HepG2 (cell line): ENCODE measurements around the gene NATD1. TPM values are rescaled to one million over a fixed set of nuclear protein-coding genes. Genes with fewer than 3 reads are reported as not detected.

Source experiments
- CTCF ChIP-seq: sonication (generic); formaldehyde crosslinking; IDR thresholded peaks from 2 replicates; pipeline ENCODE4 v1.5.0; 2020; ENCODE audit warnings: mild to moderate bottlenecking, missing genetic modification reagents, moderate library complexity
- JARID2 ChIP-seq: sonication (generic); formaldehyde crosslinking; IDR thresholded peaks from 2 replicates; pipeline ENCODE4 v1.8.1; 2023; ENCODE audit warnings: missing genetic modification reagents, inconsistent platforms; ENCODE audit not compliant: insufficient replicate concordance
- KAT8 ChIP-seq: IDR thresholded peaks from 2 replicates; pipeline ENCODE4 v1.6.1; 2016; ENCODE audit warnings: missing genetic modification reagents, missing compliant biosample characterization
- MAZ ChIP-seq, 2 experiments: sonication (generic) in 1 of 2; formaldehyde crosslinking in 1 of 2; IDR thresholded peaks; 2 replicates each; pipeline versions ENCODE4 v1.5.0 to v1.6.1; 2012 to 2020; ENCODE audit warnings: low read depth in 2 of 2, mild to moderate bottlenecking in 2 of 2, borderline replicate concordance in 1 of 2, improper control_type of control experiment in 1 of 2, low read length in 1 of 2, missing genetic modification reagents in 1 of 2, moderate library complexity in 1 of 2
- MXD4 ChIP-seq: IDR thresholded peaks from 2 replicates; pipeline ENCODE4 v1.6.1; 2016; ENCODE audit warnings: mild to moderate bottlenecking, missing biosample characterization, missing genetic modification reagents
- PHF5A ChIP-seq: IDR thresholded peaks from one replicate; pipeline ENCODE4 v1.6.1; 2018; ENCODE audit warnings: low read depth, missing genetic modification reagents; ENCODE audit not compliant: unreplicated experiment
- RBAK ChIP-seq: sonication (generic); formaldehyde crosslinking; IDR thresholded peaks from 2 replicates; pipeline ENCODE4 v1.5.1; 2020; ENCODE audit warnings: mild to moderate bottlenecking, missing genetic modification reagents
- SP2 ChIP-seq: sonication (generic); formaldehyde crosslinking; IDR thresholded peaks from 2 replicates; pipeline ENCODE4 v1.5.1; 2020; ENCODE audit warnings: mild to moderate bottlenecking, missing genetic modification reagents
- ZNF331 ChIP-seq: sonication (generic); formaldehyde crosslinking; IDR thresholded peaks from 2 replicates; pipeline ENCODE4 v1.4.0; 2020; ENCODE audit warnings: missing genetic modification reagents
- ZNF567 ChIP-seq: sonication (generic); formaldehyde crosslinking; IDR thresholded peaks from 2 replicates; pipeline ENCODE4 v1.8.1; 2023; ENCODE audit warnings: mild to moderate bottlenecking, missing genetic modification reagents, borderline replicate concordance
- ZNF713 ChIP-seq: sonication (generic); formaldehyde crosslinking; IDR thresholded peaks from 2 replicates; pipeline ENCODE4 v1.4.0; 2020; ENCODE audit warnings: mild to moderate bottlenecking, missing genetic modification reagents
- ZSCAN21 ChIP-seq: sonication (generic); formaldehyde crosslinking; IDR thresholded peaks from 2 replicates; pipeline ENCODE4 v1.8.0; 2022; ENCODE audit warnings: mild to moderate bottlenecking, missing genetic modification reagents, moderate library complexity, borderline replicate concordance
- polyA plus RNA-seq, 8 experiments: library from polyadenylated mRNA; depleted of rRNA in 3 of 8; stranded (reverse) in 7 of 8; unstranded in 1 of 8; fragments of >200 nt; fragmentation: Illumina TruSeq in 4 of 8; extraction: Trizol in 4 of 8; gene quantifications; 2 replicates each; pipeline versions ENCODE4 v1.2.1 to v1.2.3, GENCODE V29; 2011 to 2016; ENCODE audit warnings: low read depth in 4 of 8, missing spikeins in 1 of 8, mixed read lengths in 1 of 8; ENCODE audit not compliant: insufficient read depth in 1 of 8
- total RNA-seq, 5 experiments: library from RNA; depleted of rRNA; stranded (reverse); fragments of >200 nt; fragmentation: Illumina TruSeq; extraction: Trizol; gene quantifications; 2 replicates each; pipeline ENCODE4 v1.2.3, GENCODE V29; 2016; ENCODE audit warnings: low read depth in 1 of 5
- TF ChIP-seq, protein P1 (sequence below): sonication (generic); formaldehyde crosslinking; IDR thresholded peaks from 2 replicates; pipeline ENCODE4 v1.8.1; 2022; ENCODE audit warnings: low read depth, mild to moderate bottlenecking, missing genetic modification reagents
- TF ChIP-seq, protein P2 (sequence below): sonication (generic); IDR thresholded peaks from 2 replicates; pipeline ENCODE4 v1.6.1; 2016; ENCODE audit warnings: low read depth, borderline replicate concordance
- TF ChIP-seq, protein P3 (sequence below): sonication (generic); formaldehyde crosslinking; IDR thresholded peaks from 2 replicates; pipeline ENCODE4 v1.4.0; 2020; ENCODE audit warnings: missing genetic modification reagents

Gene NATD1
- total and polyA plus RNA-seq, 2 of the 13 experiments (the other 11 are each of a cell fraction or from before 2014, with no cell fraction given), result 0.31 to 2.3 TPM

- TF ChIP-seq, protein P1, sequence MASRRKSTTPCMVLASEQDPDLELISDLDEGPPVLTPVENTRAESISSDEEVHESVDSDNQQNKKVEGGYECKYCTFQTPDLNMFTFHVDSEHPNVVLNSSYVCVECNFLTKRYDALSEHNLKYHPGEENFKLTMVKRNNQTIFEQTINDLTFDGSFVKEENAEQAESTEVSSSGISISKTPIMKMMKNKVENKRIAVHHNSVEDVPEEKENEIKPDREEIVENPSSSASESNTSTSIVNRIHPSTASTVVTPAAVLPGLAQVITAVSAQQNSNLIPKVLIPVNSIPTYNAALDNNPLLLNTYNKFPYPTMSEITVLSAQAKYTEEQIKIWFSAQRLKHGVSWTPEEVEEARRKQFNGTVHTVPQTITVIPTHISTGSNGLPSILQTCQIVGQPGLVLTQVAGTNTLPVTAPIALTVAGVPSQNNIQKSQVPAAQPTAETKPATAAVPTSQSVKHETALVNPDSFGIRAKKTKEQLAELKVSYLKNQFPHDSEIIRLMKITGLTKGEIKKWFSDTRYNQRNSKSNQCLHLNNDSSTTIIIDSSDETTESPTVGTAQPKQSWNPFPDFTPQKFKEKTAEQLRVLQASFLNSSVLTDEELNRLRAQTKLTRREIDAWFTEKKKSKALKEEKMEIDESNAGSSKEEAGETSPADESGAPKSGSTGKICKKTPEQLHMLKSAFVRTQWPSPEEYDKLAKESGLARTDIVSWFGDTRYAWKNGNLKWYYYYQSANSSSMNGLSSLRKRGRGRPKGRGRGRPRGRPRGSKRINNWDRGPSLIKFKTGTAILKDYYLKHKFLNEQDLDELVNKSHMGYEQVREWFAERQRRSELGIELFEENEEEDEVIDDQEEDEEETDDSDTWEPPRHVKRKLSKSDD, result 0 out of 2 replicates have a peak, but pooled peaks have one; percentile 39
- TF ChIP-seq, protein P2, sequence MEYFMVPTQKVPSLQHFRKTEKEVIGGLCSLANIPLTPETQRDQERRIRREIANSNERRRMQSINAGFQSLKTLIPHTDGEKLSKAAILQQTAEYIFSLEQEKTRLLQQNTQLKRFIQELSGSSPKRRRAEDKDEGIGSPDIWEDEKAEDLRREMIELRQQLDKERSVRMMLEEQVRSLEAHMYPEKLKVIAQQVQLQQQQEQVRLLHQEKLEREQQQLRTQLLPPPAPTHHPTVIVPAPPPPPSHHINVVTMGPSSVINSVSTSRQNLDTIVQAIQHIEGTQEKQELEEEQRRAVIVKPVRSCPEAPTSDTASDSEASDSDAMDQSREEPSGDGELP, result peak; percentile 92
- no peak for TF ChIP-seq PHF5A (CRISPR knock-in tag)
- peak; percentile 79 for TF ChIP-seq MXD4 (CRISPR knock-in tag)
- peak; percentile 72; the same call in 1 of the 2 replicates for TF ChIP-seq ZNF331 (CRISPR knock-in tag)
- TF ChIP-seq JARID2 (CRISPR knock-in tag), result peak; percentile 34
- TF ChIP-seq ZSCAN21, result peak; percentile 40; the same call in 1 of the 2 replicates
- TF ChIP-seq RBAK (CRISPR knock-in tag), result no peak
- TF ChIP-seq CTCF (CRISPR knock-in tag), result peak; percentile 100
- no peak for TF ChIP-seq MAZ (IDR thresholded peaks at IDR 0.05; ENCODE audit: borderline replicate concordance, low read depth, low read length)
- peak; percentile 50; the same call in 1 of the 2 replicates for TF ChIP-seq MAZ (CRISPR knock-in tag; IDR thresholded peaks at IDR 0.05; ENCODE audit: low read depth)
- TF ChIP-seq KAT8, result 0 out of 2 replicates have a peak, but pooled peaks have one; percentile 20
- TF ChIP-seq, protein P3, sequence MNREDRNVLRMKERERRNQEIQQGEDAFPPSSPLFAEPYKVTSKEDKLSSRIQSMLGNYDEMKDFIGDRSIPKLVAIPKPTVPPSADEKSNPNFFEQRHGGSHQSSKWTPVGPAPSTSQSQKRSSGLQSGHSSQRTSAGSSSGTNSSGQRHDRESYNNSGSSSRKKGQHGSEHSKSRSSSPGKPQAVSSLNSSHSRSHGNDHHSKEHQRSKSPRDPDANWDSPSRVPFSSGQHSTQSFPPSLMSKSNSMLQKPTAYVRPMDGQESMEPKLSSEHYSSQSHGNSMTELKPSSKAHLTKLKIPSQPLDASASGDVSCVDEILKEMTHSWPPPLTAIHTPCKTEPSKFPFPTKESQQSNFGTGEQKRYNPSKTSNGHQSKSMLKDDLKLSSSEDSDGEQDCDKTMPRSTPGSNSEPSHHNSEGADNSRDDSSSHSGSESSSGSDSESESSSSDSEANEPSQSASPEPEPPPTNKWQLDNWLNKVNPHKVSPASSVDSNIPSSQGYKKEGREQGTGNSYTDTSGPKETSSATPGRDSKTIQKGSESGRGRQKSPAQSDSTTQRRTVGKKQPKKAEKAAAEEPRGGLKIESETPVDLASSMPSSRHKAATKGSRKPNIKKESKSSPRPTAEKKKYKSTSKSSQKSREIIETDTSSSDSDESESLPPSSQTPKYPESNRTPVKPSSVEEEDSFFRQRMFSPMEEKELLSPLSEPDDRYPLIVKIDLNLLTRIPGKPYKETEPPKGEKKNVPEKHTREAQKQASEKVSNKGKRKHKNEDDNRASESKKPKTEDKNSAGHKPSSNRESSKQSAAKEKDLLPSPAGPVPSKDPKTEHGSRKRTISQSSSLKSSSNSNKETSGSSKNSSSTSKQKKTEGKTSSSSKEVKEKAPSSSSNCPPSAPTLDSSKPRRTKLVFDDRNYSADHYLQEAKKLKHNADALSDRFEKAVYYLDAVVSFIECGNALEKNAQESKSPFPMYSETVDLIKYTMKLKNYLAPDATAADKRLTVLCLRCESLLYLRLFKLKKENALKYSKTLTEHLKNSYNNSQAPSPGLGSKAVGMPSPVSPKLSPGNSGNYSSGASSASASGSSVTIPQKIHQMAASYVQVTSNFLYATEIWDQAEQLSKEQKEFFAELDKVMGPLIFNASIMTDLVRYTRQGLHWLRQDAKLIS (CRISPR knock-in tag), result no peak
- TF ChIP-seq ZNF713 (CRISPR knock-in tag), result no peak
- no peak for TF ChIP-seq SP2
- TF ChIP-seq ZNF567, result no peak
Measured at GRCh38 chr17:21280081-21280518, 26.9 kb upstream of the NATD1 start (continued).
